ENCODE data around the gene ACO2. TPM values are rescaled to one million over a fixed set of nuclear protein-coding genes. Genes with fewer than 3 reads are reported as not detected.

ACO2 gene
- total RNA-seq, 1 donor from 2014 or later, result 69.9 TPM

GRCh38 chr22:41524809-41525449 lies 56.0 kb downstream of the ACO2 start:
- DNase-seq (ENCODE audit: low spot score in 2 of 2, unreplicated experiment in 2 of 2), result no peak
- no peak for TF ChIP-seq CTCF (IDR thresholded peaks at IDR 0.05; ENCODE audit: unreplicated experiment)
- Mint-ChIP-seq H3K4me1 (no peaks in the 10 kb centered on the region), H3K4me3 (no peak overlapping the region), H3K36me3 (peaks cover 14% of the 10 kb centered on the region), H3K9me3 (no peaks in the 10 kb centered on the region), H3K27ac (no peak overlapping the region), H3K27me3 (ENCODE audit: low read depth) (no peaks in the 10 kb centered on the region)

- Mint-ChIP-seq H3K4me1 (no peaks in the 10 kb centered on the region), H3K27ac (peak overlapping the region; percentile 6), H3K4me3 (no peak overlapping the region), H3K27me3 (ENCODE audit: low read depth) (no peaks in the 10 kb centered on the region), H3K9me3 (no peaks in the 10 kb centered on the region), H3K36me3 (peaks cover 16% of the 10 kb centered on the region)
- no peak for DNase-seq (ENCODE audit: low spot score in 2 of 2, unreplicated experiment in 2 of 2)
- no peak for TF ChIP-seq CTCF (IDR thresholded peaks at IDR 0.05; ENCODE audit: unreplicated experiment)
Measured at GRCh38 chr22:41525450-41526225, 56.7 kb downstream of the ACO2 start.

GRCh38 chr22:41526226-41526829 lies 57.4 kb downstream of the ACO2 start:
- no peaks in the 10 kb centered on the region for H3K27me3 Mint-ChIP-seq (ENCODE audit: low read depth)
- peaks cover 18% of the 10 kb centered on the region for H3K36me3 Mint-ChIP-seq
- no peak for DNase-seq (ENCODE audit: low spot score in 2 of 2, unreplicated experiment in 2 of 2)
- no peaks in the 10 kb centered on the region for H3K4me1 Mint-ChIP-seq
- no peak for TF ChIP-seq CTCF (IDR thresholded peaks at IDR 0.05; ENCODE audit: unreplicated experiment)
- H3K4me3 Mint-ChIP-seq, result no peak overlapping the region
- no peaks in the 10 kb centered on the region for H3K9me3 Mint-ChIP-seq
- H3K27ac Mint-ChIP-seq, result peak overlapping the region; percentile 66

- Mint-ChIP-seq H3K27ac (no peak overlapping the region), H3K9me3 (no peaks in the 10 kb centered on the region), H3K36me3 (peaks cover 18% of the 10 kb centered on the region), H3K27me3 (ENCODE audit: low read depth) (no peaks in the 10 kb centered on the region), H3K4me3 (no peak overlapping the region), H3K4me1 (no peaks in the 10 kb centered on the region)
- DNase-seq (ENCODE audit: low spot score in 2 of 2, unreplicated experiment in 2 of 2), result no peak
- TF ChIP-seq CTCF (IDR thresholded peaks at IDR 0.05; ENCODE audit: unreplicated experiment), result peak; percentile 77
Measured at GRCh38 chr22:41526830-41527799, 58.2 kb downstream of the ACO2 start.

GRCh38 chr22:41528132-41528766 lies 59.3 kb downstream of the ACO2 start:
- DNase-seq (ENCODE audit: low spot score in 2 of 2, unreplicated experiment in 2 of 2), result no peak
- TF ChIP-seq CTCF (IDR thresholded peaks at IDR 0.05; ENCODE audit: unreplicated experiment), result no peak
- Mint-ChIP-seq H3K27me3 (ENCODE audit: low read depth) (no peaks in the 10 kb centered on the region), H3K4me1 (no peaks in the 10 kb centered on the region), H3K4me3 (no peak overlapping the region), H3K27ac (no peak overlapping the region), H3K9me3 (no peaks in the 10 kb centered on the region), H3K36me3 (peaks cover 16% of the 10 kb centered on the region)
